H9 (cell line): ENCODE measurements around the gene SCT. TPM values are rescaled to one million over a fixed set of nuclear protein-coding genes. Genes with fewer than 3 reads are reported as not detected.

Source experiments
- DNase-seq: peaks from one replicate; pipeline ENCODE4 v3.0.0-alpha.2; 2017
- H2AFZ ChIP-seq: one replicate; pipeline ENCODE4 v1.6.1; 2013; ENCODE audit warnings: mild to moderate bottlenecking, low read length, control low read depth, moderate library complexity
- H2AK5ac ChIP-seq: 2 replicates; pipeline ENCODE4 v1.6.1; 2013; ENCODE audit warnings: low read length, control low read depth, mixed read lengths; ENCODE audit not compliant: insufficient read length
- H2BK120ac ChIP-seq: one replicate; pipeline ENCODE4 v1.6.1; 2013; ENCODE audit warnings: low read depth, mild to moderate bottlenecking, low read length, control low read depth, inconsistent platforms; ENCODE audit not compliant: poor library complexity, severe bottlenecking
- H2BK12ac ChIP-seq: 2 replicates; pipeline ENCODE4 v1.6.1; 2013; ENCODE audit warnings: low read length, control low read depth, mixed read lengths, low read depth; ENCODE audit not compliant: insufficient read length
- H2BK15ac ChIP-seq: 2 replicates; pipeline ENCODE4 v1.6.1; 2013; ENCODE audit warnings: low read depth, low read length, control low read depth
- H2BK20ac ChIP-seq: one replicate; pipeline ENCODE4 v1.6.1; 2013; ENCODE audit warnings: low read depth, mild to moderate bottlenecking, low read length, control low read depth, inconsistent platforms; ENCODE audit not compliant: poor library complexity, severe bottlenecking
- H2BK5ac ChIP-seq: 2 replicates; pipeline ENCODE4 v1.6.1; 2013; ENCODE audit warnings: low read length, control low read depth, mixed read lengths; ENCODE audit not compliant: insufficient read length
- H3K14ac ChIP-seq: 2 replicates; pipeline ENCODE4 v1.6.1; 2013; ENCODE audit warnings: low read length, control low read depth; ENCODE audit not compliant: insufficient read depth
- H3K18ac ChIP-seq: 2 replicates; pipeline ENCODE4 v1.6.1; 2013; ENCODE audit warnings: low read depth, mild to moderate bottlenecking, mixed read lengths, low read length, control low read depth; ENCODE audit not compliant: insufficient read length
- H3K23ac ChIP-seq: 2 replicates; pipeline ENCODE4 v1.6.1; 2013; ENCODE audit warnings: low read length, control low read depth, mixed read lengths, low read depth; ENCODE audit not compliant: insufficient read length
- H3K23me2 ChIP-seq: 2 replicates; pipeline ENCODE4 v1.6.1; 2013; ENCODE audit warnings: low read depth, mild to moderate bottlenecking, mixed read lengths, low read length, control low read depth; ENCODE audit not compliant: insufficient read length, poor library complexity, severe bottlenecking
- H3K27ac ChIP-seq: 2 replicates; pipeline ENCODE4 v1.5.1; 2013; ENCODE audit warnings: low read length, control low read depth, mixed read lengths, low read depth; ENCODE audit not compliant: insufficient read length
- H3K27me3 ChIP-seq: 2 replicates; pipeline ENCODE4 v1.6.1; 2013; ENCODE audit warnings: low read length, control low read depth, inconsistent platforms; ENCODE audit not compliant: insufficient read depth
- H3K4ac ChIP-seq: 2 replicates; pipeline ENCODE4 v1.6.1; 2013; ENCODE audit warnings: low read depth, mild to moderate bottlenecking, control low read depth, inconsistent platforms, low read length, moderate library complexity
- H3K4me1 ChIP-seq: 2 replicates; pipeline ENCODE4 v1.6.1; 2013; ENCODE audit warnings: low read length, control low read depth, inconsistent platforms; ENCODE audit not compliant: insufficient read depth
- H3K4me2 ChIP-seq: 2 replicates; pipeline ENCODE4 v1.6.1; 2013; ENCODE audit warnings: low read length, control low read depth, mixed read lengths; ENCODE audit not compliant: insufficient read length, insufficient read depth
- H3K56ac ChIP-seq: 2 replicates; pipeline ENCODE4 v1.6.1; 2013; ENCODE audit warnings: low read depth, mild to moderate bottlenecking, mixed read lengths, low read length, control low read depth; ENCODE audit not compliant: insufficient read length
- H3K79me1 ChIP-seq: 2 replicates; pipeline ENCODE4 v1.6.1; 2013; ENCODE audit warnings: low read depth, mild to moderate bottlenecking, moderate library complexity, low read length, control low read depth, inconsistent platforms; ENCODE audit not compliant: insufficient read depth, poor library complexity, severe bottlenecking
- H3K79me2 ChIP-seq: 2 replicates; pipeline ENCODE4 v1.6.1; 2013; ENCODE audit warnings: low read length, control low read depth, inconsistent platforms; ENCODE audit not compliant: insufficient read depth
- H3K9ac ChIP-seq: 2 replicates; pipeline ENCODE4 v1.6.1; 2013; ENCODE audit warnings: low read length, control low read depth, mixed read lengths; ENCODE audit not compliant: insufficient read length; ENCODE audit errors: extremely low read depth
- H3K9me3 ChIP-seq: one replicate; pipeline ENCODE4 v1.6.1; 2013; ENCODE audit warnings: low read depth, low read length, inconsistent platforms; ENCODE audit not compliant: control insufficient read depth
- H3T11ph ChIP-seq: one replicate; pipeline ENCODE4 v1.6.1; 2013; ENCODE audit warnings: mild to moderate bottlenecking, low read length, control low read depth, inconsistent platforms
- H4K20me1 ChIP-seq: one replicate; pipeline ENCODE4 v1.6.1; 2013; ENCODE audit not compliant: control insufficient read depth, insufficient read length, insufficient read depth
- H4K5ac ChIP-seq: 2 replicates; pipeline ENCODE4 v1.6.1; 2013; ENCODE audit warnings: low read depth, mild to moderate bottlenecking, mixed read lengths, low read length, control low read depth; ENCODE audit not compliant: insufficient read length
- H4K8ac ChIP-seq: replicated peaks from 2 replicates; pipeline ENCODE4 v1.6.1; 2013; ENCODE audit warnings: low read length, control low read depth, mixed read lengths, low read depth; ENCODE audit not compliant: insufficient read length
- H4K91ac ChIP-seq: 2 replicates; pipeline ENCODE4 v1.6.1; 2013; ENCODE audit warnings: low read depth, mild to moderate bottlenecking, moderate library complexity, mixed read lengths, low read length, control low read depth; ENCODE audit not compliant: insufficient read length
- H3K27ac Mint-ChIP-seq, 3 experiments: 2 replicates in 2 of 3; 3 replicates in 1 of 3; pipeline ENCODE4 v1.8.0; 2020 to 2021; ENCODE audit warnings: mixed read lengths in 3 of 3, mild to moderate bottlenecking in 1 of 3, moderate library complexity in 1 of 3
- H3K27me3 Mint-ChIP-seq: 2 replicates; pipeline ENCODE4 v1.8.0; 2021; ENCODE audit warnings: low read depth, mild to moderate bottlenecking, moderate library complexity, mixed read lengths
- H3K36me3 Mint-ChIP-seq, 3 experiments: 2 replicates in 2 of 3; 3 replicates in 1 of 3; pipeline ENCODE4 v1.8.0; 2020 to 2021; ENCODE audit warnings: low read depth in 3 of 3, mixed read lengths in 3 of 3; ENCODE audit not compliant: insufficient read depth in 1 of 3
- H3K4me1 Mint-ChIP-seq, 2 experiments: 2 replicates each; pipeline ENCODE4 v1.8.0; 2020; ENCODE audit warnings: mixed read lengths in 2 of 2
- H3K4me3 Mint-ChIP-seq, 2 experiments: 2 replicates in 1 of 2; 3 replicates in 1 of 2; pipeline ENCODE4 v1.8.0; 2020 to 2021; ENCODE audit warnings: mild to moderate bottlenecking in 2 of 2, mixed read lengths in 2 of 2, moderate library complexity in 1 of 2
- H3K9me3 Mint-ChIP-seq, 2 experiments: 2 replicates in 1 of 2; 3 replicates in 1 of 2; pipeline ENCODE4 v1.8.0; 2020; ENCODE audit warnings: mild to moderate bottlenecking in 2 of 2, mixed read lengths in 2 of 2, moderate library complexity in 1 of 2
- WGBS: extraction: QIAGEN DNeasy Blood & Tissue Kit; methylation state at CpG from one replicate; pipeline ENCODE4 v1.1.7; 2013; ENCODE audit warnings: missing lambda C conversion rate, low lambda C conversion rate, mixed read lengths; ENCODE audit not compliant: insufficient read length; ENCODE audit errors: extremely low coverage; 5-methylcytosine and 5-hydroxymethylcytosine counted together
- total RNA-seq: library from RNA; stranded (reverse); gene quantifications from 2 replicates; pipeline ENCODE4 v1.2.1, GENCODE V29; 2021
- TF ChIP-seq, protein P1 (sequence below): fragments of 200-600 bp; sonication (generic); conservative IDR thresholded peaks from 3 replicates; pipeline ENCODE4 v1.8.0; 2021; ENCODE audit warnings: antibody characterized with exemption, mild to moderate bottlenecking

Gene SCT
- total RNA-seq, 1 experiment from 2014 or later: 1.8 TPM

DNA sequence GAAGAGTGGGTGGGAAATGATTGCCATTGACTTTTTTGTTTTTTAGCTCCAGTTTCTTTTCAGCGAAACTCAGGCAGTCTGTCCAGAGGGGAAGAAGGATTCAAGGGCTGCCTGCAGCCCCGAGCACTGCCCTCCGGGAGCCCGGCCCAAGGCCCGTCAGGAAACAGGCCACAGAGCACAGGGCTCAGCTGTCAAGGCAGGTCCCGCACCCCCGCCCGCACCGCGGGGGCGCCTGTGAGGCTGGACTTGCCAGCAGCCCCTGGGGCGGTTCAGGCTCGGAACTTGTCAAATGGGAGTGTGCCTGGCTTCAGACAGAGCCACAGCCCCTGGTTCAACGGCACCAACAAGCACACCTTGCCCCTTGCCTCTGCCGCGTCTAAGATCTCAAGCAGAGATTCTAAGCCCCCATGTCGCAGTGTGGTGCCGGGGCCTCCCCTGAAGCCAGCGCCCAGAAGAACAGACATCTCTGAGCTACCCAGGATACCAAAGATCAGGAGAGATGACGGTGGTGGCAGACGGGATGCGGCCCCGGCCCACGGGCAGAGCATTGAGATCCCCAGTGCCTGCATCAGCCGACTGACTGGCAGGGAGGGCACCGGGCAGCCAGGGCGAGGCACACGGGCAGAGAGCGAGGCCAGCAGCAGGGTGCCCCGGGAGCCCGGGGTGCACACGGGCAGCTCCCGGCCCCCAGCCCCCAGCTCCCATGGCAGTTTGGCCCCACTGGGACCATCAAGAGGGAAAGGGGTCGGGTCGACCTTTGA is 19.8 kb downstream of the SCT start:
- Histone ChIP-seq H3K14ac (no peak overlapping the region), H3K56ac (no peak overlapping the region), H3K4me1 (no peaks in the 10 kb centered on the region), H2BK15ac (no peak overlapping the region), H4K91ac (no peak overlapping the region), H3T11ph (no peak overlapping the region), H2BK5ac (no peak overlapping the region), H2BK12ac (no peak overlapping the region), H3K23ac (no peak overlapping the region), H4K5ac (no peak overlapping the region), H3K79me2 (no peaks in the 10 kb centered on the region), H3K27ac (no peak overlapping the region), H2AK5ac (no peak overlapping the region), H4K20me1 (peaks cover 3% of the 10 kb centered on the region), H3K9me3 (no peaks in the 10 kb centered on the region), H3K79me1 (no peaks in the 10 kb centered on the region), H3K4me2 (no peak overlapping the region), H3K9ac (no peak overlapping the region), H3K4ac (no peak overlapping the region), H2BK20ac (no peak overlapping the region), H3K27me3 (no peaks in the 10 kb centered on the region), H2AFZ (no peak overlapping the region), H3K23me2 (no peaks in the 10 kb centered on the region), H3K18ac (no peak overlapping the region), H2BK120ac (no peak overlapping the region), H4K8ac (no peak overlapping the region)
- no peak overlapping the region; a peak in 2 of 7 replicates for H3K27ac Mint-ChIP-seq
- H3K4me3 Mint-ChIP-seq: no peak overlapping the region
- H3K27me3 Mint-ChIP-seq: no peaks in the 10 kb centered on the region
- no CpG with 5 or more reads among the region's 35 CpGs for WGBS
- peaks cover 2% of the 10 kb centered on the region in 2 experiments; a peak in 1 of 4 replicates for H3K4me1 Mint-ChIP-seq
- H3K9me3 Mint-ChIP-seq: no peaks in the 10 kb centered on the region
- TF ChIP-seq, protein P1, sequence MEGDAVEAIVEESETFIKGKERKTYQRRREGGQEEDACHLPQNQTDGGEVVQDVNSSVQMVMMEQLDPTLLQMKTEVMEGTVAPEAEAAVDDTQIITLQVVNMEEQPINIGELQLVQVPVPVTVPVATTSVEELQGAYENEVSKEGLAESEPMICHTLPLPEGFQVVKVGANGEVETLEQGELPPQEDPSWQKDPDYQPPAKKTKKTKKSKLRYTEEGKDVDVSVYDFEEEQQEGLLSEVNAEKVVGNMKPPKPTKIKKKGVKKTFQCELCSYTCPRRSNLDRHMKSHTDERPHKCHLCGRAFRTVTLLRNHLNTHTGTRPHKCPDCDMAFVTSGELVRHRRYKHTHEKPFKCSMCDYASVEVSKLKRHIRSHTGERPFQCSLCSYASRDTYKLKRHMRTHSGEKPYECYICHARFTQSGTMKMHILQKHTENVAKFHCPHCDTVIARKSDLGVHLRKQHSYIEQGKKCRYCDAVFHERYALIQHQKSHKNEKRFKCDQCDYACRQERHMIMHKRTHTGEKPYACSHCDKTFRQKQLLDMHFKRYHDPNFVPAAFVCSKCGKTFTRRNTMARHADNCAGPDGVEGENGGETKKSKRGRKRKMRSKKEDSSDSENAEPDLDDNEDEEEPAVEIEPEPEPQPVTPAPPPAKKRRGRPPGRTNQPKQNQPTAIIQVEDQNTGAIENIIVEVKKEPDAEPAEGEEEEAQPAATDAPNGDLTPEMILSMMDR: no peak
- peaks cover 27 to 74% (median 69%) of the 10 kb centered on the region in 3 experiments for H3K36me3 Mint-ChIP-seq
- DNase-seq: no peak
